ENCODE results near the gene MYO7A.

DNA sequence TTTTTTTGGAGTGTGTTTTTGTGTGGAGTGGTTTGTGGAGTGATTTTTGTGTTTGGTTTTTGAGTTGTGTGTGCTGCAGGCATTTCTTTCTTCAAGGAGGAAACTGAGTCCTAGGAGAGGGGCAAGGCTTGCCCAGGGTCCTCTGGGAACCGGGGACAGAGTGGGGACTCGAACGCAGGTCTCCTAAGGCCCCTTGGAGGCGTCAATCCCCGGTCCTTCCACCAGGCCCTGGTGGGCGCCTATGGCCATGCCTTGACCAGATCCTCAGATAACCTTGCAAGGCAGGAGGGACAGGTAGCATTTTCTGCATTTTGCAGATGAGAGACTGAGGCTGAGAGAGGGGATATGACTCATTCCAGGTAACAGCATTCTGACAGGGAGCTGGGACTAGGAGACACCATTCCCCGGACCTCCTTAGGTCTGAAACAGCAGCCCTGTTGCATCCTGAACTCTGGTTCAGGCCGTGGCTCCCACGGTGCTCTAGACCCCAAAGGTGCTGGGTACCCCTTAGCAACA lies 39.1 kb downstream of the MYO7A start:
- TF ChIP-seq POLR2A (IDR thresholded peaks at IDR 0.05; ENCODE audit: low read depth) (no peak), POLR2AphosphoS5 (IDR thresholded peaks at IDR 0.05) (no peak)
- TF ChIP-seq, protein P1, sequence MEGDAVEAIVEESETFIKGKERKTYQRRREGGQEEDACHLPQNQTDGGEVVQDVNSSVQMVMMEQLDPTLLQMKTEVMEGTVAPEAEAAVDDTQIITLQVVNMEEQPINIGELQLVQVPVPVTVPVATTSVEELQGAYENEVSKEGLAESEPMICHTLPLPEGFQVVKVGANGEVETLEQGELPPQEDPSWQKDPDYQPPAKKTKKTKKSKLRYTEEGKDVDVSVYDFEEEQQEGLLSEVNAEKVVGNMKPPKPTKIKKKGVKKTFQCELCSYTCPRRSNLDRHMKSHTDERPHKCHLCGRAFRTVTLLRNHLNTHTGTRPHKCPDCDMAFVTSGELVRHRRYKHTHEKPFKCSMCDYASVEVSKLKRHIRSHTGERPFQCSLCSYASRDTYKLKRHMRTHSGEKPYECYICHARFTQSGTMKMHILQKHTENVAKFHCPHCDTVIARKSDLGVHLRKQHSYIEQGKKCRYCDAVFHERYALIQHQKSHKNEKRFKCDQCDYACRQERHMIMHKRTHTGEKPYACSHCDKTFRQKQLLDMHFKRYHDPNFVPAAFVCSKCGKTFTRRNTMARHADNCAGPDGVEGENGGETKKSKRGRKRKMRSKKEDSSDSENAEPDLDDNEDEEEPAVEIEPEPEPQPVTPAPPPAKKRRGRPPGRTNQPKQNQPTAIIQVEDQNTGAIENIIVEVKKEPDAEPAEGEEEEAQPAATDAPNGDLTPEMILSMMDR (IDR thresholded peaks at IDR 0.05): no peak
